B cell (primary cell): ENCODE results near the gene HDAC10. TPM values are rescaled to one million over a fixed set of nuclear protein-coding genes. Genes with fewer than 3 reads are reported as not detected.

Experiments used
- ATAC-seq: fragments of 200-7000 bp; cut with Tn5 transposase; one replicate; pipeline ENCODE4 v1.10.0; 2021; ENCODE audit warnings: low read depth, mild to moderate bottlenecking, moderate number of reproducible peaks, moderate library complexity
- CTCF ChIA-PET: fragments of 350-600 bp; sonication (Branson Sonifier 250); formaldehyde crosslinking; loops from one replicate; lab custom pipeline; 2021; ENCODE audit warnings: antibody characterized with exemption, inconsistent platforms; lab: Charles Lee
- POLR2A ChIA-PET: fragments of 350-600 bp; sonication (Branson Sonifier 250); formaldehyde crosslinking; loops from one replicate; lab custom pipeline; 2021; ENCODE audit warnings: antibody characterized with exemption; lab: Charles Lee
- DNase-seq: peaks from one replicate; pipeline ENCODE4 v3.0.0; 2013
- H2AFZ ChIP-seq: 2 replicates; pipeline ENCODE4 v1.6.1; 2012; ENCODE audit warnings: mild to moderate bottlenecking, low read depth, low read length; ENCODE audit not compliant: insufficient read depth, poor library complexity, severe bottlenecking
- H3K27ac ChIP-seq, 2 donors: 1 replicate in 1 of 2; 2 replicates in 1 of 2; pipeline ENCODE4 v1.5.1; 2012 to 2013; ENCODE audit warnings: low read length in 2 of 2, mild to moderate bottlenecking in 2 of 2, moderate library complexity in 1 of 2
- H3K27me3 ChIP-seq, 4 experiments: fragments of 200-600 bp in 1 of 4; sonication (generic) in 1 of 4; replicated peaks in 1 of 4; 1 replicate in 2 of 4; 2 replicates in 2 of 4; pipeline versions ENCODE4 v1.6.1 to v1.7.0; 2013 to 2016; ENCODE audit warnings: low read length in 3 of 4, mild to moderate bottlenecking in 2 of 4, mixed read lengths in 1 of 4, moderate library complexity in 1 of 4; ENCODE audit not compliant: insufficient read depth in 4 of 4, control insufficient read depth in 3 of 4; ENCODE audit errors: control extremely low read depth in 1 of 4
- H3K36me3 ChIP-seq, 2 experiments: replicated peaks in 1 of 2; 1 replicate in 1 of 2; 2 replicates in 1 of 2; pipeline versions ENCODE4 v1.6.1 to v1.7.1; 2013; ENCODE audit warnings: low read length in 1 of 2; ENCODE audit not compliant: insufficient read depth in 2 of 2, control insufficient read depth in 1 of 2; ENCODE audit errors: control extremely low read depth in 1 of 2, extremely low read depth in 1 of 2
- H3K4me1 ChIP-seq, 2 donors: fragments of 200-600 bp in 1 of 2; sonication (generic) in 1 of 2; 1 replicate in 1 of 2; 2 replicates in 1 of 2; pipeline versions ENCODE4 v1.5.1 to v1.6.1; 2013 to 2017; ENCODE audit warnings: low read length in 2 of 2; ENCODE audit not compliant: control insufficient read depth in 2 of 2, insufficient read depth in 2 of 2
- H3K4me2 ChIP-seq: replicated peaks from 2 replicates; pipeline ENCODE3; 2012; ENCODE audit warnings: mild to moderate bottlenecking, low read depth, low read length; ENCODE audit not compliant: poor library complexity, severe bottlenecking
- H3K4me3 ChIP-seq, 5 experiments: fragments of 200-600 bp in 1 of 5; sonication (generic) in 1 of 5; 1 replicate in 3 of 5; 2 replicates in 2 of 5; pipeline versions ENCODE4 v1.5.1 to v1.7.0; 2011 to 2016; ENCODE audit warnings: low read length in 4 of 5, mild to moderate bottlenecking in 4 of 5, low read depth in 2 of 5, control low read depth in 1 of 5, moderate library complexity in 1 of 5; ENCODE audit not compliant: insufficient read depth in 1 of 5; ENCODE audit errors: control extremely low read depth in 1 of 5, extremely low read depth in 1 of 5
- H3K79me2 ChIP-seq: fragments of 200-600 bp; sonication (generic); one replicate; pipeline ENCODE4 v1.6.0; 2016; ENCODE audit warnings: low read length; ENCODE audit not compliant: control insufficient read depth, insufficient read depth
- H3K9ac ChIP-seq: fragments of 200-600 bp; sonication (generic); 2 replicates; pipeline ENCODE4 v1.6.1; 2017; ENCODE audit warnings: mild to moderate bottlenecking, low read length, moderate library complexity
- H3K9me3 ChIP-seq, 3 donors: one replicate each; pipeline versions ENCODE4 v1.6.1 to v1.7.1; 2013; ENCODE audit warnings: low read length in 2 of 3; ENCODE audit not compliant: control insufficient read depth in 2 of 3, insufficient read depth in 1 of 3; ENCODE audit errors: control extremely low read depth in 1 of 3
- H4K20me1 ChIP-seq: 2 replicates; pipeline ENCODE4 v1.6.0; 2012; ENCODE audit warnings: mild to moderate bottlenecking, low read length; ENCODE audit not compliant: insufficient read depth, control insufficient read depth, poor library complexity, severe bottlenecking
- H3K27ac Mint-ChIP-seq: one replicate; pipeline ENCODE4 v1.8.0; 2021; ENCODE audit warnings: mixed read lengths
- H3K27me3 Mint-ChIP-seq: one replicate; pipeline ENCODE4 v1.8.0; 2021; ENCODE audit warnings: mixed read lengths
- H3K4me1 Mint-ChIP-seq: one replicate; pipeline ENCODE4 v1.8.0; 2021; ENCODE audit warnings: mixed read lengths
- H3K4me3 Mint-ChIP-seq: one replicate; pipeline ENCODE4 v1.8.0; 2021; ENCODE audit warnings: mixed read lengths
- H3K9me3 Mint-ChIP-seq: one replicate; pipeline ENCODE4 v1.8.0; 2022; ENCODE audit warnings: mixed read lengths; ENCODE audit not compliant: insufficient read depth
- EZH2 ChIP-seq: IDR thresholded peaks from 2 replicates; pipeline ENCODE4 v1.6.1; 2012; ENCODE audit warnings: borderline replicate concordance, low read depth, mild to moderate bottlenecking, moderate library complexity, low read length; ENCODE audit not compliant: insufficient read depth, poor library complexity, severe bottlenecking
- WGBS: methylation state at CpG from one replicate; pipeline ENCODE4 v1.1.5; 2013; ENCODE audit warnings: missing lambda C conversion rate; ENCODE audit not compliant: insufficient coverage; 5-methylcytosine and 5-hydroxymethylcytosine counted together
- intact Hi-C: fragments of 100-400 bp; cut with micrococcal nuclease; formaldehyde crosslinking; loops from one replicate; pipeline ENCODE4 v1.10.0; 2022
- polyA plus RNA-seq: library from polyadenylated mRNA; depleted of rRNA; stranded (reverse); fragments of >200 nt; gene quantifications from 2 replicates; pipeline ENCODE4 v1.2.3, GENCODE V29; 2012
- total RNA-seq, 2 donors: library from RNA; stranded (reverse); fragments of 120-200 nt in 1 of 2; gene quantifications; 1 replicate in 1 of 2; 2 replicates in 1 of 2; pipeline versions ENCODE4 v1.2.3 to v1.2.4, GENCODE V29; 2013 to 2022
- TF ChIP-seq, protein P1 (sequence below): fragments of 200-600 bp; IDR thresholded peaks from one replicate; pipeline ENCODE4 v1.8.0; 2022; ENCODE audit warnings: antibody characterized with exemption, mild to moderate bottlenecking

HDAC10 gene
- total and polyA plus RNA-seq, 2 donors (not counting 1 experiment from before 2014, with no cell fraction given) = 136 to 187 TPM

DNA sequence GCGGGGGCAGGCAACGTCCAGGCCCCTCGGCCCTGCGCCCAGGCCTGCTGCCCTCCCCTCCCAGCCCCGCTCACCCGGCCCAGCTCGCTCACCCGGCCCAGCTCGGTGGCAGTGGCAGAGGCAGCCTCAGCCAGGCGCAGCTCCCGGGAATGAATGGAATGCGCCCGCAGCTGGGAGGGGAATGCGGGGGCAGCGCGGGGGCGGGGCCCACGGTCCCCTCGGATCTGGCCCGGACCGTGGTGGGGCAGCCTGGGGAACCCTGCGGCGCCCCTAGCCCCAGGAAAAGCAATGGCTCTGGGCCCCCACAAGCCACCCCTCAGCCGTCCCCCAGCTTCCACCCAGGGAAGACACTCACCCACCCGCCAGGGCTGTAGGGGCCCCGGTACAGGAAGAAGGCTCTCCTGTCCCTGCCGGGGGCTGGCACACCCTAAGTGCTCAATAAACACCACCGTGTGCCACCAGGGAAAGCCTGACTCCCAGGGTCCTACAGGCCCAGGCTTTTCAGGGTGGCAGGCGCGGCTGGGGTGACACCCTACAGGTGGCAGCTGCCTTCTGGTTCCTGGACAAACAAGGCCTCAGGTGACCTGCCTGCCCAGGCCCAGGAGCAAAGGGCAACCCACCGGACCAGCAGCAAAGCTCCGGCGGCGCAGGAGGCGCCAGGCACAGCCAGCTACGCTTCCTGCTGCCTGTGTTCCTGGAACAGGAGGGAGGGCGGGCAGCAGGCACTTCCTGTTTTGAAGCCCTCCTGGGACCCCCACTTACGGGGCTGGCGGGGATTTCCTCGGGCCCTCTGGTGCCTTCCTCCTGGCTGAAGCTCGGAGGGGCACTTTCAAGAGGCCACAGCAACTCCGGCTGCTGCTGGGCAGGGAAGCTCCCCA lies 42.6 kb upstream of the HDAC10 start:
- POLR2A ChIA-PET = interaction anchor here (0.8 to 4.2 kb wide), 5 partner anchors 11 to 43 kb away, joined by 3 to 53 read pairs (median 6); partner anchors contain the start of genes HDAC10 and PLXNB2

More for the DNA sequence above, 42.6 kb upstream of the HDAC10 start:
- WGBS = 8% methylated on average over 38 of the region's 42 CpGs
- Histone ChIP-seq H2AFZ (no peak overlapping the region), H3K4me1 (peaks cover 37 to 44% of the 10 kb centered on the region in 2 donors), H3K9me3 (peaks cover 0 to 8% (median 0%) of the 10 kb centered on the region in 3 donors), H3K27me3 (peaks cover 0 to 32% (median 12%) of the 10 kb centered on the region in 4 experiments), H3K27ac (no peak overlapping the region), H3K79me2 (no peaks in the 10 kb centered on the region), H3K36me3 (no peaks in the 10 kb centered on the region), H3K4me3 (peak overlapping the region in 1 of 5 experiments; percentile 33), H4K20me1 (peaks cover 14% of the 10 kb centered on the region), H3K4me2 (peak overlapping the region; percentile 85), H3K9ac (peak overlapping the region; percentile 26)
- CTCF ChIA-PET = interaction anchor here (0.9 to 2.2 kb wide), 12 partner anchors 9 to 48 kb away, joined by 3 to 11 read pairs (median 4); partner anchors contain the start of gene DENND6B
- ATAC-seq (peak; percentile 58), DNase-seq (peak; percentile 73)
- Mint-ChIP-seq H3K27me3 (peaks cover 17% of the 10 kb centered on the region), H3K9me3 (no peaks in the 10 kb centered on the region), H3K4me1 (peaks cover 41% of the 10 kb centered on the region), H3K27ac (peak overlapping the region; percentile 46), H3K4me3 (peak overlapping the region; percentile 64)
- intact Hi-C loops = no loop called here
- no peak for TF ChIP-seq EZH2
- TF ChIP-seq, protein P1, sequence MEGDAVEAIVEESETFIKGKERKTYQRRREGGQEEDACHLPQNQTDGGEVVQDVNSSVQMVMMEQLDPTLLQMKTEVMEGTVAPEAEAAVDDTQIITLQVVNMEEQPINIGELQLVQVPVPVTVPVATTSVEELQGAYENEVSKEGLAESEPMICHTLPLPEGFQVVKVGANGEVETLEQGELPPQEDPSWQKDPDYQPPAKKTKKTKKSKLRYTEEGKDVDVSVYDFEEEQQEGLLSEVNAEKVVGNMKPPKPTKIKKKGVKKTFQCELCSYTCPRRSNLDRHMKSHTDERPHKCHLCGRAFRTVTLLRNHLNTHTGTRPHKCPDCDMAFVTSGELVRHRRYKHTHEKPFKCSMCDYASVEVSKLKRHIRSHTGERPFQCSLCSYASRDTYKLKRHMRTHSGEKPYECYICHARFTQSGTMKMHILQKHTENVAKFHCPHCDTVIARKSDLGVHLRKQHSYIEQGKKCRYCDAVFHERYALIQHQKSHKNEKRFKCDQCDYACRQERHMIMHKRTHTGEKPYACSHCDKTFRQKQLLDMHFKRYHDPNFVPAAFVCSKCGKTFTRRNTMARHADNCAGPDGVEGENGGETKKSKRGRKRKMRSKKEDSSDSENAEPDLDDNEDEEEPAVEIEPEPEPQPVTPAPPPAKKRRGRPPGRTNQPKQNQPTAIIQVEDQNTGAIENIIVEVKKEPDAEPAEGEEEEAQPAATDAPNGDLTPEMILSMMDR = no peak
